HG02763 (cell line): ENCODE data around the gene LCN1.
"Not testable (repeated sequence)": the region's sequence is repeated elsewhere in the genome, so short reads cannot be mapped to it uniquely, and the experiment has no call there.

Experiments
- ATAC-seq: cut with Tn5 transposase; IDR thresholded peaks from one replicate; pipeline ENCODE4 v1.9.1; 2021; ENCODE audit warnings: mild to moderate bottlenecking, moderate library complexity; ENCODE audit not compliant: unreplicated experiment

The LCN1 gene

GRCh38 chr9:135504262-135505243 lies 16.7 kb upstream of the LCN1 start:
- no peak for ATAC-seq

GRCh38 chr9:135505406-135506187 lies 15.6 kb upstream of the LCN1 start:
- no peak for ATAC-seq

DNA sequence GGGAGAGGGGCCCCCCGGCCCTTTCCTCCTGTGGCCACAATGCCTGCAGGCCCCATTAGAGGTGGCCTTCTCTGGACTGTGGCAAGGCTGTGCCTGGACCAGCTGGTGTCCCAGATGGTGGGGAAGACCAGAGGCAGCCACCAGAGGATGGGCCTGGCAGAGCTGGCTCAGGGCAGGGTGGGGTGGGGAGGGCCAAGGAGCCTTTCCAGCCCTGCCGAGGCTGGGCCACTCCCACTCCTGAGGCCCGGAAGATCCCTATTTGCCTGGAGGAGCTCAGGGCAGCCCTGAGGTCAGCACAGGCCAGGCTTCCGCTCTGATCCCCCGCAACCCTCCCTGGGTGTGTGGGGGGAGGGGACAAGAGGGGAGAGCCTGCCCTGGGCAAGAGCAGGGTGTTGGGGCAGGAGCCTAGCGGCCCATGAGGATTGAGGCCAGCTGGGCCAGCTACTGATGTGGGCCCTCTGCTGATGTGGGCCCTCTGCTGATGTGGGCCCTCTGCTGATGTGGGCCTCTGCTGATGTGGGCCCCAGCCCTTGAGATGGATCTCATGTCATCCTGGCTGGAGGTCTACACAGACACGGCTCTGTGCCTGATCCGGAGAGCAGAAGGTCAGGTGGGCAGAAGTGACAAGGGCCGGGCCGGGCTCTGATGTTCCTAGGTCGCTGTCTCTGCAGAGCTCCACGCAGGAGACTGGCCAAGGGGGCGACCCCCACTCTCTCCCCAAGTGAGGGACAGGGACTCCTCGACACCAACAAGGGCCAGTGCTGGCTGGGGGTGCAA lies 14.7 kb upstream of the LCN1 start:
- ATAC-seq: no peak

DNA sequence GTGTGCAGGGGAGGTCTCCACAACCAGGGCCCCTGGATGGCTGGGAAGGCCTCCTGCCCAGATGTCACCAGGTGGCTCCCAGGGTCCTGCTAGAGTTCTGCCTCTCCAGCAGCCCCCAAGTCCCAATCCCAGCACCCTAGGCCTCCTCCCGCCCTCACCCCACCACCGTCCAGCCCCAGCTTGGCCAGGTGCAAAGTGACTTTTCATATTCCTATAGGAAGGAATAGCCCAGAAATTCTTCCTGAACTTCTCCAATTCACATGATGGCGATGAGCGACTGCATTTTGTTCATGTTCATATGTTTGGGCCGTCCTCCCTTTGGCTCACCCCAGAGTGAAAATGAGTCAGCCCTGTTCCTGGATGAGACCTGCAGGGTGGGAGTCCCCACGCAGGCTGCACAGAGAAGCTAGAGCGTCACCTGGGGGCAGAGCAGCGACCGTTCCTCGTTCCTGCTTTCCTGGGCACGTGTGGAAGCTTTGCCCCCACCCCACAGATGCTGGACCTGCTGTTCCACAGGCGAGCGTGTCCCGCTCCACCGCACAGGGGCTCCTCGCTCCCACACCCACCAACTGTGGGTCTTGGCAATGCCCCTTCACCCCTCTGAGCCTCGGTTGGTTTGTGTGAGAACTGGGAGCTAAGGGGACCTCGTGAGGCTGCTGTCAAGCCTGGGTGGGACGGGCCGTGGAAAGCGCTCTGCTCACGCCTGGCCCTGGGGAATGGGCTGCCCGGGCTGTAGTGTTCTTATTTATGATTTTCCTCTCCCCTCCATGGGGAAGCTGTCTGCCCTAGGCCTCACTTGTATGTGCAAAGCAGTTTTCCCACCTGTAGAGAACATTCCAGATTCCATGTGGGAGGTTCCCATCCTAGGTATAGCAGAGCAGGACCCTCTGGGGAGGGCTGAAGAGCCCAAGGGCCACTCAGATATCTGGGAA lies 13.9 kb upstream of the LCN1 start:
- no peak for ATAC-seq

DNA sequence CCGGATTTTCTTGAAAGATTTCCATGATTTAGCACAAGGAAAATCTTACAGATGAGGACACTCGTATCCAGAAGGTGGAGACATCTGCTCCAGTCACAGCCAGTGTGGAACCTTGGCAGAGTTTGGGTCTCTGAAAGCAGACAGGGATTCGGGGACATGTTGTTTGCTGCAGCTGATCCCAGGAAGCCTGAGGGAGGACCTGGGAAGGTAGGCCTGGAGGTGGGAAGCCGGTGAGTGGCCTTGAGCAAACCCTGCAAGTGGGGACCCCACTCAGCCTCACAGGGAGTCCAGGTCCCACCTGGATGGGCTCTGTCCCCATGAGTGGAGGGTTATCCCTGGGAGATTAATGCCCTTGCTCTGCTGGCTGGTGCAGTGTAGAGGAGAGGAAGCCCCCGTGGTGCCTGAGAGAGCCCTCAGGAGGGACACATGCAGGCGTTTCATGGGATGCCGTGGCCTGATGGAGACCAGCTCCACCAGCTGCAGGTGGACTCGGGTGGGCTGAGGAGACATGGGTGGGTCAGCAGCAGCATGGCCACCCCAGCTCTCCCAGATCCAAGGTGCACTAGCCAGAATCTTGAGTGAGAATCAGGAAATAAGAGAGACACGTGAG lies 12.9 kb upstream of the LCN1 start:
- no peak for ATAC-seq

- ATAC-seq: no peak
Measured at GRCh38 chr9:135509458-135509857, 11.8 kb upstream of the LCN1 start.

GRCh38 chr9:135512241-135512603 lies 9.0 kb upstream of the LCN1 start:
- ATAC-seq: no peak

DNA sequence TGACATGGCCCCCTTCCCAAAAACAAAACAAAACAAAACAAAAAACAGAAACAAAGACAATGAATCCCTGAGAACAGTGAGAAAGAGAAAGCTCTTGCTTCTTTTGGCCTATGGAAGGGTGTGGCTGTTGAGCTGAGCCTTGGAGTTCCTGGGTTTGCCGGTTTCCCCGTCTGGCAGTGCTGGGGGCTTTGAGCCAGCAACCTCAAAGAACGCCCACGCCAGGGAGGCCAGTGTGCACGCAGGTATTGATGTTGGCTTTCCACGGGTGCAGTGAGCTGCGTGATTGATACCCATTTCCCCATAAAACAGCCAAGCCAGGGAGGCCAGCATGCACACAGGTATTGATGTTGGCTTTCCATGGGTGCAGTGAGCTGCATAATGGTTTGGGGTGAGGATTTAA lies 8.3 kb upstream of the LCN1 start:
- ATAC-seq: no peak

- no peak for ATAC-seq
Measured at GRCh38 chr9:135513351-135513846, 7.8 kb upstream of the LCN1 start.

- ATAC-seq: not testable (repeated sequence)
Measured at GRCh38 chr9:135513906-135514305, 7.3 kb upstream of the LCN1 start.

DNA sequence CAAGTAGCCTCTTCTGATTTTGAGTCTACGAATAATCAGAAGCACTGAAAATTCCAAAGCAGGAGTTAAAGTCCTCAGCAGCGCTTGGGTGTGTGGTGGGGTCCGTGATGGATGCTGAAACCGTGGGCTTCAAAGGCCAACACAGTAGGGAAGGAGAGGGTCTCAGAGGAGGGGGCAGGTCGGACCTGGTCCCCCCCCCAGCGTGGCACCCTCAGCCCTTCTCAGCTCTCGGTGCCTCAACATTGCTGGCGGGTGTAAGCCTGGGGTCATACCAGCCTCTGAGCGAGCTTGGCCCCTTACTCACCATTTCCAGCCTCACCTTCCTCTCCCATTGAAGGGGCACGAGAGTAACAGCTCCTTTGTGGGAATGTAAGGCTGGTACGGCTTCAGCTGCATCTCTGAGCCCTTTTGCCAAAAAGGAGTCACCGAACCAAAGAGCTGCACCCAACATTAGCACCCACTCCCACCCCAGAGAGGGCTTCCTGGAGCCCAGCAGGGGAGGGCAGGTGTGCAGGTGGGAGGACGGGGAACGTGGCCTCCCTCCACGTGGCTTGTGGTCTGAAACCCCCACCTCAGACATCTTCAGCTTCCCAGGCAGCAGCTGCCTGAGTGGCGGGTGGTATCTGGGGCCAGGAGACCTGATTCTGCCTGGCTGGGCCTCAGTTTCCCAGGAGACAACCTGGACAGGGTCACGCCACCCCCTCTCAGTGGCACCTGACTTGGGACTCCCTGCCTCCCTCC lies 6.7 kb upstream of the LCN1 start:
- ATAC-seq: no peak

DNA sequence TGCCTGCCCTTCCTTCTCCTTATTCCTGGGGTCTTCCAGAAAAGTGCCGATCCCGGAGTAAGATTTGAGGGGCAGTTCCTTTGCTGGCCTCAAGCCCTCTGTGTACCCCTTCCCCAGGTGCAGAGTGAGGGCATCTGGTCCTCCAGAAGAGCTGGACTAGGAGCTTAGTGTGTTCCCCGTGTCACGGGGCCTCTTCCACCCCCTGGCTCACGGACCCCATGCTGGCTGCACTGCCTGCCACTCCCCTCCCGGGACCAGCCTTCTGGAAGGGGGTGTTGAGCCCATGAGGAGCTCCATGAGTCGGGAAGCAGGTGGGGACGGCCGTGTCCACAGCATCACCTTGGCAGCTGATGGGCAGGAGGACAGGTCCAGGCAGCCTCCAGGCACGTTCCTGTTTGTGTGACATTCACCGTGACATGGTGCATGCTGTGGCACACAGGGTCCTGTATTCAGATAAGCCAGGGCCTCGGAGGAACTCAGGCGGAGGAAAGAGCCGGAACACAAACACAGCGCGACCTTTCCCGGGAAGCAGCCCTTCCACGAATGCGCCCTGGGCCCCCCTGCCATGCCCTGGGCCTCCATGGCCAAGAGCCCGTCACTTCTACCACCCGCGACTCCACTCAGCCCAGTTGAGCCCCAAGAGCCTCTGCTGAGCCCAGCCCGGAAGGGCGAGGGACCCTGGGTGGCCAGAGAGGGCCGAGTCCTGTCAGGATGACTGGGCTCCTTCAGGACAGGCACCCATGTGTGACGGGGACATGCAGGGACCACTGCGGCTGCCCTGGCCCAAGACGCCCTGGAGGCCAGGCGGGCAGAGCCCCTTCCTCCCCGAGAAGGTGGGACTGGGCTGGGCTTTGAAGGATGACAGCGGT lies 5.9 kb upstream of the LCN1 start:
- ATAC-seq: no peak

DNA sequence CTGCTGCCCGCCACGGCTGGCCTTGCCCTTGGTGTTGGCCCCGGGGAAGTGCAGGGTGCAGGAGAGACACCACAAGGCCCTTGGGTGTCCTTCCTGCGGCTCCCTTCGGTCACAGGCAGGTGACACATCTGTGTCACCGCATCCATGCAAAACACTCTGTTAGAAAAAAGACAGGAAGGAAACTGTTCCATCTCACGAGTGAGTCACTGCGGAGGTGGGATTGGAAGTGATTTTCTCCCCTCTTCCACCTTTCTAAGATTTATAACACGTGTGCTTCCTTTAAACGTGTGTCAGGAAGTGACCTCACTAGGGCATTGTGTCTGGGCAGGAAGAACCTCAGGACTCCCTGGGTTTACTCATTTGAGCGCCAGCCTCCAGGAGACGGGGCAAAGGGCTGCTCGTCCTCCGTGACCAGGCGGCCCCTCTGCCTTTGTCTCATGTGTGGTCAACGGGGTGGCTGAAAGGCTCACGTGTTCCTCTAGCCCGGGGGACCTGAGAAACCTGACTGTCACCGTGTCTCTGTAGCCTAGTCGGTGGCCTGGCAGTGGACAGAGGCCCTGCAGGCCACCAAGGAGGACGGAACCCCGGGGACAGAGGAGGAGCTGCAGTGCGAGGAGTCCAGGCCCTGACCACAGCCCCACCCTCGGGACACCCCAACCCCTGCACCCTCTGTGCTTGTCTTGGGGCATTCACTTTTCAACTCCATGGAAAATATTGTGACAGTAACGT lies 4.9 kb upstream of the LCN1 start:
- no peak for ATAC-seq

GRCh38 chr9:135517407-135517822 lies 3.8 kb upstream of the LCN1 start:
- ATAC-seq: no peak

GRCh38 chr9:135519179-135519971 lies 1.9 kb upstream of the LCN1 start:
- ATAC-seq: no peak

DNA sequence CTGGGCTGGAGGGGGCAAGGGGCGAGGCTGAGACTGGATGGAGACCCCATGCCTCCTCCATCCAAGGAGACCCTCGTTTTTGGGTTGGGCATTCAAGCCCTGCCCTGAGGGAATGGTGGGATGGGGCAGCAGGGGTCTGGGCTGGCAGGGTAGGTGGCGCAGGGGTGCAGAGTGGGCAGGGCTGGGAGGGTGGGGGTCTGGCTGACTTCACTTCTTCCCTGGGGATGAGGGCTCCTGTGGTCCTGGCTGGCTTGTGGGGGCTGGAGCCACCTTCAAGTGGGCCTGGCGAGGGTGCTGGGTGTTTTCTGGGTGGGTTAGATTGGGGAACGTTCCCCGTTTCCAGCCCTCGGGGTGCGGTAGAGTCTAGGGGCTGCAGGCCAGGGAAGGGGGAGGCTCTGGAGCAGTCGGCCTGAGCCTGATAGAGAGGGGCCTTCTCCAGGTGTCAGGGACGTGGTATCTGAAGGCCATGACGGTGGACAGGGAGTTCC lies 412 bp downstream of the LCN1 start:
- ATAC-seq: no peak
